Smooth muscle cell of the brain vasculature (primary cell): ENCODE results near the gene CCDC74A.
"Not testable (repeated sequence)": the region's sequence is repeated elsewhere in the genome, so short reads cannot be mapped to it uniquely, and the experiment has no call there.

ENCODE experiments used
- DNase-seq: peaks from one replicate; pipeline ENCODE4 v3.0.0-alpha.2; 2012; ENCODE audit warnings: low read depth, low spot score

CCDC74A gene

DNA sequence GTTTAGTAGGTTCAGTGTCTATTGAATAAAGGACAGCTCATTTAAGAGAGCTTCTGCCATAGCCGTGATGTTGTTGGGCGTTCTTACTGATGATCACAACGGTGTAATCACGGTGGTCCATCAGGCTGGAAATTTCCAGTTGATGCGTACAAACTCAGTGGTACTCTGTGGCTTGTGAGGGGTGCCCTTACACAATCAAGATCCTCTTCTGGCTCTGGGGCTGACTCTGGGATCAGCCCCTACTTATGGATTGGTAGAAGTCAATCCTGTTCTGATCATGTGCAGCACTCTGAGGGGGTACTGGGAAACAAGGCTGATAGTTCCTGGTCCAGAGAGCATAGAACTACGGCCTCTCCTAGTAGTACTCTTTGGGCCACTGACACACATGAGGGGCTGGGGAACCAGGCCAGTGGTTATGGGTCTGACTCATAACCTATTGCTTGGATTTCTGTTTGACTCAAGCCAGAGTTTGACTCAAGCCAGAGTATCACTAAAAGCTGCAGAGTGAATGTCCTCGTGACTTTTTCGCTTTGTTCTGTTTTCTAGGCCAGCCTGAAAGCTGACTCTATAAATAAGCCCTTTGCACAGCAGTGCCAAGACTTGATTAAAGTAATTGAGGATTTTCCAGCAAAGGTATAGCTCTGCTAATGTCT lies 29.2 kb upstream of the CCDC74A start:
- DNase-seq: not testable (repeated sequence)

DNA sequence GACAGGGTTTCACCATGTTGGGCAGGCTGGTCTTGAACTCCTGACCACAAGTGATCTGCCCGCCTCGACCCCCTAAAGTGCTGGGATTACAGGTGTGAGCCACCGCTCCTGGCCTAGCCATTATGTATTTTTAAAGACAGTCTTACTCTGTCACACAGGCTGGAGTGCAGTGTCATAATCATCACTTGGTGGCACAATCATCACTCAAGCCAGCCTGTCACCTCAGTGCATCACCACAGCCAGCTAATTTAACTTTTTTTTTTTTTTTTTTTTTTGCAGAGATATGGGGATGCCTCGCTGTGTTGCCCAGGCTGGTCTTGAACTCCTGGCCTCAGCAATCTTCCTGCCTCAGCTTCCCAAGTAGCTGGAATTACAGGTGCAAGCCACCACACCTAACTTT lies 24.1 kb upstream of the CCDC74A start:
- DNase-seq: not testable (repeated sequence)

DNA sequence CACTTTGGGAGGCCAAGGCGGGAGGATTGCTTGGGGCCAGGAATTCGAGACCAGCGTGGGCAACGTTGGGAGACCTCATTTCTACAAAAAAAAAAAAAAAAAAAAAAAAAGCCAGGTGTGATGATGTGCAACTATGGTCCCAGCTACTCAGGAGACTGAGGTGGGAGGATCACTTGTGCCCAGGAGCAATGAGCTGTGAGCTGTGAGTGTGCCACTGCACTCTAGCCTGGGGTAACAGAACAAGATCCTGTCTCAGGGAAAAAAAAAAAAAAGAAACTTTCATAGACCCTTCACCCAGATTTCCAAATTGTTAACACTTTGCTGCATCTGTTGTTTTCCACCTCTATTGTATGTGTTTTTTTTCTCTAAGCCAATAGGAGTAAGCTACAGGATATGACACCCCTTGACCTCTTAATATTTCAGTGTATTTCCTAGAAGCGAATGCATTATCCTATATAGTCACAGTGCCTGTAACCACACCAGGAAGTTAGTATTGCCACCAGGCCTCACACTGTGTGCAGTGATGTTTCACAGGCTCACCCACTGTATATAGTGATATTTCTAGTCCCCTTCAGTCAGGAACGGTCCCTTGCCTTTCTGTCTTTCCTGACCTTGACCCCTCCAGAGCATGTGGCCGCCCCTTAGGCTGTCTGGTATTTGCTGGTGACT lies 23.5 kb upstream of the CCDC74A start:
- not testable (repeated sequence) for DNase-seq

DNA sequence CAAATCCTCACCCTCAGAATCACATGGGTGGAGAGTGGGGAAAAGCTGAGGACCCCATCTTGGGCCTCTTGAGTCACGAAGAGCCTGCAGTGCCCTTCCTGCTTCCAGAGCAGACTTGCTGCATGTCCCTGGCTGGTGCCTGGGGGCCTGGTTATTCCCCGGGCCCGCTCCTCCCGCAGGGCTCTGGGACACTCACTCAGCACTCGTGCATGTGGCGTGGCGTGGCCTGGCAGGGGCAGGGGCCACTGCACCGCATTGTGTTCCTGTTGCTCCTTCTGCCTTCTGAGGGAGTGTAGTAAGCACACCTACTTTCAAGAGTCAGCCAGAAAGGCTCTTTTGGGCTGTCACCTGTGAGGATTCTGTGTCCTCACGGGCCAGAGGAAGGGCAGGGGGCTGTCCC lies 18.1 kb upstream of the CCDC74A start:
- no peak for DNase-seq

DNA sequence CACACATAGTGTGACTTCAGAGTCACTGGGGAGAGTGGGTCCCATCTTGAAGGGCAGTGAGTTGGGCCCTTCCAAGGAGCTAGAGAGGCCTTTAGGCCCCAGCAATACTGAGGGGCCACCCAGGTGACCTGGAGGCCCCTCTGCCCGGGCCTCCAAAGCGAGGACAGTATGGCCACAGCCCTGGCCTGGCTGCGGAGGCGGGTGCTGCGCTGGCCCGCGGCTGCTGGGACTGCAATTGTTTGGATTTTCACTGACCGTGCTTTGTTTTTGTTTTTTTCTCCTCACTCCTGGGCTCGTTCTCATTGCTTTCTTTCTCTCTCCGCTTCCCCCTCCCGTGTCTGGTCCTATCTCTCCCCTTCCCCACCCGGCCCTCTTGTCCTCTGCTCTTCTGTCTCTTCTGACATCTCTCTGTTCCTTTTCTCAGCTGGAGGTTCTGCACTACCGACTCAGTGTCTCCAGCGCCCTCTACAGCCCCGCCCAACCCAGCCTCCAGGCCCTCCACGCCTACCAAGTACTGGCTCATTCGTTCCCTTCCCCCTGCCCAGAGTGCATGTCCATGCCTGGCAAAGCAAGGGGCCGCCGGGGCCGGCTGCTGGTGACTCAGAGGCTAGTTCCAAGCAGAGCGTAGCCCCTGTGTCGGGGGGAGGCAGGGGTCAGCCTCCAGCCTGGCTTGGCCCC lies 16.3 kb upstream of the CCDC74A start:
- not testable (repeated sequence) for DNase-seq

DNA sequence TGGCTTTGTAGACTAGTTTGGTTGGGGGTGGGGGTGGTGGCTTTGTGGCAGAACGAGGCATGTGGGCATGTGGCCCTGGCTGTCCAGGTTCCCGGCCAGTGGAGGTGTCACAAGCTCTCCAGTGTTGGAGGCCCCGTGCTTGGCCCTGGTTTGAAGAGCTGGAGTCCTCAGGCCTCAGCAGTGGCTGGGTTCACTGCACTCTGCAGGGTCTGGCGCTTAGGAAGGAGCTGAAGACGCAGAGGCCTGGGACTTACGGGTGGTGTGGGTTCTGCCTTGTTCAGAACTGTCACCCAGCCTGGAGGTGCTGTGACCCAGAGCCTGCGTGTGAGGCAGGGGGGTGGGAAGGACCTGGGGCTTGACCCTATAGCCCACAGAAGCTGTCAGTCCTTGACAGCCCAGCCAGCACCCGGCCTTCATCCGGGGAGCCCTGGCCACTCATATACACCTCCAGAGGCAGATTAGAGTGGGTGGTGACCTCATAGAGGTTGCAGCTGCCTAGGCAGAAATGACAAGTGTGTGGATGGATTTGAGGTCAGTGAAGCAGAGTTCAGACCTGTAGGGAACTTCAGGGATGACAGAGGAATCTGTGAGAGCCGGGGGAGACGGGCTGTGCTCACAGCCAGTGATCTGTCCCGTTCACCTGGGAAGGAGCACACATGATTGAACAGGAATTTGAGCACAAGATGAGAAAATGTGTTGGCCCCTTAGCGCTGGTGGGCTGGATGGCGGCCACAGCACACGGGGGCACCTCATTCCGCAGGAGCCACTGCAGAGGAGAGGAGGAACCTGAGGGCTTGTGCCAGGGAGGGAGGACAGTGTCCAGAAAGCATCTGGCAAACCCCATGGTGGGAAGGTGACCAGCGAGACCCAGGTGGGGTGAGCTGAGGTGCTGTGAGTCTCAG lies 15.5 kb upstream of the CCDC74A start:
- DNase-seq: not testable (repeated sequence)

DNA sequence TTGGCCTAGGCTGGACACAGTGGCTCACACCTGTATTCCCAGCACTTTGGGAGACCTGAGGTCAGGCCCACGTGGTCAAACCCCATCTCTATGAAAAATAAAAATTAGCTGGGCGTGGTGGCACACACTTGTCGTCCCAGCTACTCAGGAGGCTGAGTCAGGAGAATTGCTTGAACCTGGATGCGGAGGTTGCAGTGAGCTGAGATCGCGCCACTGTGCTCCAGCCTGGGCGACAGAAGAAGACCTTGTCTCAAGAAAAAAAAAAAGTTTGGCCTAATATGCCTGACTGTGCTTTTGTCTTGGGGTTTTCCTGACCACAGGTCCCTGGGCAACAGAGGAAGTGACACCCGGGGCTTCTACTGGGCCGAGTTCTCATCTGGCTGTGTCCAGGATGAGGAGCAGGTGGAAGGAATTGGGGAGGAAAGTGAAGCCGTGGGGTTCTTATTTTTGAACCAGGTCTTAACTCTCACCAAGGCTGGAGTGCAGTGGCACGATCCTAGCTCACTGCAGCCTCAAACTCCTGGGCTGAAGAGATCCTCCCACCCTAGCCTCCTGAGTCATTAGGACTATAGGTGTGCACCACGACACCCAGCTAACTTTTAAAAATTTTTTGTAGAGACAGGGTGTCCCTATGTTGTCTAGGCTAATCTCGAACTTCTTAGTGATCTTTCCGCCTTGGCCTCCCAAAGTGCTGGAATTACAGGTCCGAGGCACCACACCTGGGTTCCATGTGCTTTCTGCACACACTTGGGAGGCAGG lies 13.1 kb upstream of the CCDC74A start:
- not testable (repeated sequence) for DNase-seq

DNA sequence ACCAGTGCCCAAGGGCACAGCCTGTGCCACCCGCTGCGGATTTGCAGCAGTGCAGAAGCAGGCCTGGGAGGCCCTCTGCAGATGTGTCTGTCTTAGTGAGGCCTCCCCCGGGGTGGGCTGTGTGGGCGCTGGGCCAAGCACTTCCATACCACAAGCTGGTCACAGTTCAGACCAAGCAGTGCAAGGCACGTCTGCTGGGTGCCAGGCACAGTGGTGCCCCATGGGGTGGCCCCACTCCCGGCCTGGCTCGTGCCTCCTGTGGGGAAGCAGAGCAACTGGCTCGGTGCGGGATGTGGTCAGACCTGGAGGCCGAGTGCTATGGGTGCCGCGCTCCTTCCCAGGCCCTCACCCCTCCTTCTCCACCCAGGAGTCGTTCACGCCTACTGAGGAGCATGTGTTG lies 12.5 kb upstream of the CCDC74A start:
- DNase-seq: not testable (repeated sequence)

DNA sequence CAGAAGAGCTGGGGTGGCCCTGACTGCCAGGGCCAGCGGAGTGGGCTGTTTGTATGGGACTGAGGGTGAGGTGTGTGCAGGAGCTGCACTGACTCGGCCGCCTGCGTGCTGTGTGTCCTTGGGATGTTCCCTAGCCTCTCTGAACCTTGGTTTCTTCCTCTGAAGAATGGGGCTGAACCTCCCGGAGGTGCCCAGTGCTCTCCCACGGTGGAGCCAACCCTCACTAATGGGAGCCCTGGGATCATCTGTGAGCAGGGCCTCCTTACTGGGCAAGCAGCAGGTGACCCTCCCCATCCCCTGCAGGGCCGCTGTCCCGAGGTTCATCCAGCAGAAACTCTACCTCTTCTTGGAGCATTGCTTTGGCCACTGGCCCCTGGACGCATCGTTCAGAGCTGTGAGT lies 11.7 kb upstream of the CCDC74A start:
- DNase-seq: no peak

DNA sequence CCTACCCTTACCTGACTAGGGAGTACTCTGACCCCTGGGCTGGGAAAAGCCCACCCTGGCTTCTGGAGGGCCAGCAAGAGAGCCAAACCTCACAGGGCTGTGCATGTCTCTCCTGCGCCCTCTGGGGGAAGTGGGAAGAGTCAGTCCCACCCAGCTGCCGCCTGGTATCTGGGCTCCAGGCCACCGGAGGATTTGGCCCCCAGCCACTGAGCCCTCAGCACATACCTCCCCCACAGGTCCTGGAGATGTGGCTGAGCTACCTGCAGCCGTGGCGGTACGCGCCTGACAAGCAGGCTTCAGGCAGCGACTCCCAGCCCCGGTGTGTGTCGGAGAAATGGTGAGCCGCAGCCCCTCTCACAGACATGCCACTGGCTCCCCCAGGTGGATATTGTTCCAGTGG lies 11.1 kb upstream of the CCDC74A start:
- not testable (repeated sequence) for DNase-seq

DNA sequence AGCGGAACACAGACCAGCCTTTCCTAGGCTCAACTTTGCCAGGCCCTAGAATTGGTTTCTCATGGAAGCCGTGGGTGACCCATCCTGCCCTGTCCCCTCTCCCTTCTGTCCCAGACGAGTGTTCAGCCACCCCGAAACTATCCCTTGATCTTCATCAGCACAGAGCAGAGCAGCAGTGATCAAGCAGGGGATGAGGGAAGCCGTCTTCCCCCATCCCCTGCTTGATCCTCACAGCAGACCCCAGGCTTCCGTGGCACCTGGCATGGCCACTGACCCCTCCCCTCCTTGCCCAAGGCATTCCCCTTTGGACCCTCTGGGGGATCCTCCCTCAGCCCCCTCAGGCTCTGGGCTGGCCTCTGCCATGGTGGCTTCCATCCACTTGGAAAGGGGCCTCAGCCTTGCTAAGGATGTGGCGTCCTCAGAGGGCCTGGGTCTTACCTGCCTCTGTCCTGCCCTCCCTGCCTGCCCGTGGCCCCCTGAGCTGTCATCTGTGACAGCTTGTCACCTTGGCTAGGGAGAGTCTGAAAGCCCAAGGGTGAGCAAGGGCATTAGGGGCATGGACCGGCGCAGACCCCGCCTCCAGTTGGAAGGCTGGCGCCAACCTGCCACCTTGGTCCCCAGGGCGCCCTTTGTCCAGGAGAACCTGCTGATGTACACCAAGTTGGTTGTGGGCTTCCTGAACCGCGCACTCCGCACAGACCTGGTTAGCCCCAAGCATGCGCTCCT lies 10.4 kb upstream of the CCDC74A start:
- no peak for DNase-seq

DNA sequence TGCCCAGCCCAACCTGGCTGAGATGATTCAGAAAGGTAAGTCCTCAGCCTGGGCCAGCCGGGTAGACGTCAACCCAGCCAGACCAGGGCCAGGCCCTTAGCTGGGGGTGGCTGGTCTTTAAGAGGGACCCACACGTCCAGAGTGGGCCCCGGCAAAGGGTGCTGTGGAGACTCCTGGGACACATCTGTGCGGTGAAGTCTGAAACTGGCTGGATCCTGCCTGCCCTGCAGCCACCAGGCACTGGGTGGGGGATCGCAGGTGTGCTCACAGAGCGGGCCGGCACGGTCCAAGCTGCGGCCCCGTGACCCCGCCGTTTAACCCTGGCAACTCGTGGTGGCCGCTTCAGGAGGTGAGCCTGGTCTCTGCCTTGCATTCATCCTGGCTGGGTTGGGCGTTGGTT lies 9.8 kb upstream of the CCDC74A start:
- not testable (repeated sequence) for DNase-seq

DNA sequence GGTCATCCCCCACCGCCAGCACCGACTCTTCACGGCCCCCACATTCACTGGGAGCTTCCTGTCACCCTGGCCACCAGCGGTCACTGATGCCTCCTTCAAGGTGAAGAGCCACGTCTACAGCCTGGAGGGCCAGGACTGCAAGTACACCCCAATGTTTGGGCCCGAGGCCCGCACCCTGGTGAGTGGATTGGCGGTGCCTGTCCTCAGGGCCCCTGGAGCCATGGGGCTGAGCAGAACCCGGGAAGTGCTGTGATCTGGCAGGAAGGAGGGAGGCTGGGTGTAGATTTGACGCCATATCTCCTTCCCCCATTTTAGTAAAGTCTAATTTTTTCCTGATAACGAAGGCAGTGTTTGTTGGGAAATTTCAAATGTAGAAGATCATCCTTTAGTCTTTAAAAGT lies 9.2 kb upstream of the CCDC74A start:
- not testable (repeated sequence) for DNase-seq

DNA sequence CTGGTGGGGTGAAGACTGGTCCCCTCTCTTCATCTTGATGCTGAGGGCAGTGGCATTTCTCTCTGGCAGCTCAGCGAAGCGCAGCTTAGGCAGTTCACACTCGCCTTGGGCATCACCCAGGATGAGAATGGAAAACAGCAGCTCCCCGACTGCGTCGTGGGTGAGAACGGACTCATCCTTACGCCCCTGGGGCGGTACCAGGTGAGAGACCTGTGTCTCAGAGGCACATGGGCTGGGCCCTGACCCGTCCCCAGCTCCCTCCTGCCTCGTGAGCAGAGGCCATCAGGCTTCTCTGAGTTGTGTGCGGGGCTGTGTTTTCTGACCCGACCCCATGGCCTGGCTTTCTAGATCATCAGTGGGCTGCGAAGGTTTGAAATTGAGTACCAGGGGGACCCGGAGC lies 8.2 kb upstream of the CCDC74A start:
- no peak for DNase-seq

DNA sequence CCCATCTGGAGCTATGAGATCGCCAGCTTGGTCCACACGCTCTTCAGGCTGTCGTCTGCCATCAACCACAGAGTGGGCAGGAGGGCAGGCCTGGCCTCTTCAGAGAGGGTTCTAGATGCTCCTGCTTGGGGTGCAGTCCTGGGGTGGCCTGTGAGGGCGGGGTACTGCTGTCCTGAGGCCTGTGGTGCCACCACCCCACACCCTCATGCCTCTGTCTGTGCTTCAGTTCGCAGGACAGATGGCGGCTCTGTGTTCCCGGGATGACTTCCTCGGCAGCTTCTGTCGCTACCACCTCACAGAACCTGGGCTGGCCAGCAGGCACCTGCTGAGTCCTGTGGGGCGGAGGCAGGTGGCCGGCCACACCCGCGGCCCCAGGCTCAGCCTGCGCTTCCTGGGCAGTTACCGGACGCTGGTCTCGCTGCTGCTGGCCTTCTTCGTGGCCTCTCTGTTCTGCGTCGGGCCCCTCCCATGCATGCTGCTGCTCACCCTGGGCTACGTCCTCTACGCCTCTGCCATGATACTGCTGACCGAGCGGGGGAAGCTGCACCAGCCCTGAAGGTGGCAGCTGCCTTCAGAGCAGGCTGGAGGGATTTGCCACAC lies 7.7 kb upstream of the CCDC74A start:
- not testable (repeated sequence) for DNase-seq

DNA sequence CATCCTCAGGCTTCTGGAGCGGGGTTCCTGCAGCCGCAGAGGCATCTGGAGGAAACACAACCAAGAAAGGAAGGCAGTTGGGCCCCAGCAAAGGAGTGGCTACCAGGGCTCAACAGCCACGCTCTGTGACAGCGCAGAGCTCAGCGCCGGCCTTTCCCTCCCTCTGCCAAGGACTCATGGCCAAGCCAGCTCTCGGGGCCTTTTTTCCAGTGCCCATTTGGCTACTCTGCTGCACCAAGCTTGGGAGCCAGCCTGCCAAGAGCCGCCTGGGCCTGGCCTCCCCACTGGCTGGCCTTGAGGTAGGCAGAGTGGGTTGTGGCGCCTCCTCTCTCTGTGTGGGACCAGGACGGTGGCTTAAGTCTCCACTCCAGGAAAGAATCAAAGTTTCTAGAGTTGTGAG lies 7.2 kb upstream of the CCDC74A start:
- no peak for DNase-seq

DNA sequence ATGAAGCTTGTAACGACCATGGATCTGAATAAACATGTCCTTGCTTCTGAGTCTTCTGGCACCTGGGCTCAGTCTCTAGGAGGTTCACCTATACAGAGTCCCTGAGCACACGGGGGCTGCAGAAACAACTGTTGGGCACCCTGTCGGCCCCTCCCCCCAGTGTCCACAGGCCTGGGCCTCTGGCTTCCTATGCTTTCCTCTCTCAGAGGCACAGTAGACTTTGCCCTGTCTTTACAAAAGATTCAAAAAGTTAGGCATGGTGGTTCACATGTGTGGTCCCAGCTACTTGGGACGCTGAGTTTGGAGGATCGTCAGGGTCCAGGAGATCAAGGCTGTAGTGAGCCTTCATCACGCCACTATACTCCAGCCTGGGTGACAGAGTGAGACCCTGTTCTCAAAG lies 6.2 kb upstream of the CCDC74A start:
- not testable (repeated sequence) for DNase-seq

DNA sequence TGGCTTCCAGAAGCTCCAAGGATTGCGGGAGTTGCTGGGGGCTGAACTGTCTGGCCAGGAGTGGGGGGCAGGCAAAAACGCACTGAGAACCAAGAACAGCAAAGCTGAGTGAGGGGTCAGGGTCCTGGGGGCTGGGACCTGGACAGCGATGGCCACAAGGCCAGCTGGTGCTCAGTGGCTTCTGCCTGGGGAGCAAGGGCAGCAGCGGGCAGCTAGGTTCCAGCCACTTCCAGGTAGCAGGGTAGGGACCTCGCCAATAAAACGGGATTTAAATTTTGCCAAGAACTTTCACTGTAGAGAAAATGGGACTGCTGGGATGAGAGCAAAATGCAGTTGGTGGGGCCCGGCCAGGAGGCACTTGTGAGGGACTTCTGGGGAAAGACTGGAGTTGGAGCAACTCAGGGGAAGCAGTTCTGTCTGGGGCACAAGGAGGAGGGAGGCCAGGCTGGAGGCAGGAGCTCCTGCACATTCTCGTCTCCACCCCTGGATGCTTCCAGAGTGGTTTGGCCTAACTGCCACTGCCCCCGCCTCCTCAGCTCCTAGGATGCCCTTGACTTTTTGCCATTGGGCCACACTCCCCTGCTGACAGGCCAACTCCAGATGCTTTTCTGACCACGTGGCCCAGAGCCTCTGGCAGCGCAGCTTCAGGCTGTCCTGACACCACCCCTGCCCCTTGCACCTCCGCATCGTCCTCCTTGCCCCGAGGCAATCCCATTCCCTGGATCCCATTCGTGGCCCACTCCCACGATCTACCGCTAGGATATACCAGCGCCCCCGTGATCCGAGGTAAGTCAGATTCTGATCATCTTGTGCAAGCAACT lies 5.5 kb upstream of the CCDC74A start:
- DNase-seq: no peak

DNA sequence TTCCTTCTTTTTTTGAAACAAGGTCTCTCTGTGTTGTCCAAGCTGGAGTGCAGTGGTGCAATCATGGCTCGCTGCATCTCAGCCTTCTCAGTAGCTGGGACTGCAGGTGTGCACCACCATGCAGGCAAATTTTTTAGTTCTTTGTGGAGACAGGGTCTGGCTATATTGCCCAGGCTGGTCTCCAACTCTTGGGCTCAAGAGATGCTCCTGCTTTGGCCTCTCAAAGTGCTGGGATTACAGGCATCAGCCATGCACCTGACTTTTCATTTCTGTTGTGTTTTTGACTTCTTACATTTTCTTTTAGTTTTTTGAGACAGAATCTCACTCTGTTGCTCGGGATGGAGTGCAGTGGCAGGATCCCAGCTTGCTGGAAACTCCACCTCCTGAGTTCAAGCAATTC lies 2.4 kb upstream of the CCDC74A start:
- DNase-seq: not testable (repeated sequence)
